NCI-H1436 treated with DMSO at 0.1 percent for 48 hours (cell line): ENCODE data around the gene GET4.
"Not testable (repeated sequence)": the region's sequence is repeated elsewhere in the genome, so short reads cannot be mapped to it uniquely, and the experiment has no call there.

Experiments used
- DNase-seq: peaks from one replicate; lab custom pipeline; 2025; lab: John Stamatoyannopoulos, UW

The GET4 gene

GRCh38 chr7:871900-872537, 4.3 kb upstream of the GET4 start:
- no peak for DNase-seq

- not testable (repeated sequence) for DNase-seq
Measured at GRCh38 chr7:872685-873084, 3.7 kb upstream of the GET4 start.

- DNase-seq, result no peak
Measured at GRCh38 chr7:873367-874002, 2.9 kb upstream of the GET4 start.

GRCh38 chr7:874031-874749, 2.2 kb upstream of the GET4 start:
- DNase-seq, result no peak

- no peak for DNase-seq
Measured at GRCh38 chr7:875051-875450, 1.3 kb upstream of the GET4 start.

- no peak for DNase-seq
Measured at GRCh38 chr7:875476-876076, 778 bp upstream of the GET4 start.

- no peak for DNase-seq
Measured at GRCh38 chr7:876972-877311, 588 bp downstream of the GET4 start.

GRCh38 chr7:877312-878232, 1.2 kb downstream of the GET4 start:
- DNase-seq, result no peak

- DNase-seq, result no peak
Measured at GRCh38 chr7:879093-879492, 2.7 kb downstream of the GET4 start.

GRCh38 chr7:879706-880105, 3.4 kb downstream of the GET4 start:
- no peak for DNase-seq

GRCh38 chr7:880450-880849, 4.1 kb downstream of the GET4 start:
- DNase-seq, result no peak

GRCh38 chr7:881441-882234, 5.3 kb downstream of the GET4 start:
- no peak for DNase-seq

- no peak for DNase-seq
Measured at GRCh38 chr7:882336-883035, 6.1 kb downstream of the GET4 start.

GRCh38 chr7:883055-884021, 7.0 kb downstream of the GET4 start:
- no peak for DNase-seq

GRCh38 chr7:884191-885003, 8.0 kb downstream of the GET4 start:
- DNase-seq, result no peak

- no peak for DNase-seq
Measured at GRCh38 chr7:885261-885892, 9.0 kb downstream of the GET4 start.

GRCh38 chr7:885893-886625, 9.7 kb downstream of the GET4 start:
- no peak for DNase-seq
